ENCODE data around the gene CYTH2.

DNA sequence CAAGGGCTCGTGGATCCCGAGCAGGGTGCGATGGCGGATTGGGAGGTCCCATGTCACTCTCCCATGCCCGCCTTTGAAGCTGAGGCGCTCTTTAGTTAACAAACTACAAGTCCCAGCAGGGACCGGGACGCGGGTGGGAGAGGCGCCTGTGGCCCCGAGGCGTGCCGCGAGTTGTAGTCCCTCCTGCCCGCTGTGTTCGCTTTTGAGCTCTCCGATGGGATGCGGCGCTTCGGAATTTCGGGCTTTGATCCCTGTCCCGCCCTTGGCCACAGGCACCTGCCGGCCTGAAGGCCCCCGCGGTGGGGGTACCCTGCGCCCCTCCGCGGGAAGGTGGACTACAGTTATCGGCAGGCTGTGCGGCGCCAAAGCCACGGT lies 11.0 kb downstream of the CYTH2 start:
- TF ChIP-seq EP300 (IDR thresholded peaks at IDR 0.05; ENCODE audit: borderline replicate concordance in 1 of 2, low read depth in 1 of 2, low read length in 1 of 2) (no peak), FOXJ3 (CRISPR knock-in tag; IDR thresholded peaks at IDR 0.05) (no peak), FOXM1 (IDR thresholded peaks at IDR 0.05; ENCODE audit: low read depth) (no peak)
- TF ChIP-seq, protein P1, sequence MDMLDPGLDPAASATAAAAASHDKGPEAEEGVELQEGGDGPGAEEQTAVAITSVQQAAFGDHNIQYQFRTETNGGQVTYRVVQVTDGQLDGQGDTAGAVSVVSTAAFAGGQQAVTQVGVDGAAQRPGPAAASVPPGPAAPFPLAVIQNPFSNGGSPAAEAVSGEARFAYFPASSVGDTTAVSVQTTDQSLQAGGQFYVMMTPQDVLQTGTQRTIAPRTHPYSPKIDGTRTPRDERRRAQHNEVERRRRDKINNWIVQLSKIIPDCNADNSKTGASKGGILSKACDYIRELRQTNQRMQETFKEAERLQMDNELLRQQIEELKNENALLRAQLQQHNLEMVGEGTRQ (IDR thresholded peaks at IDR 0.05; ENCODE audit: borderline replicate concordance, low read depth, low read length) = no peak

All from SK-N-SH (cell line).